Spleen (tissue), 7 donors: ENCODE measurements around the gene AKR1C1.
"Not testable (repeated sequence)": the region's sequence is repeated elsewhere in the genome, so short reads cannot be mapped to it uniquely, and the experiment has no call there.

Experiments used
- POLR2A ChIP-seq, 3 donors: fragments of 450-650 bp; IDR thresholded peaks; one replicate each; pipeline ENCODE4 v1.5.1; 2017; ENCODE audit warnings: antibody characterized with exemption in 3 of 3, mild to moderate bottlenecking in 1 of 3
- POLR2AphosphoS5 ChIP-seq, 3 donors: sonication (generic); formaldehyde crosslinking; IDR thresholded peaks; one replicate each; pipeline ENCODE4 v1.5.1; 2017; ENCODE audit warnings: antibody characterized with exemption in 3 of 3
- TF ChIP-seq, protein P1 (sequence below), 11 experiments: fragments of 200-600 bp in 7 of 11; fragments of 450-650 bp in 4 of 11; sonication (generic) in 4 of 11; IDR thresholded peaks in 8 of 11; conservative IDR thresholded peaks in 3 of 11; 1 replicate in 7 of 11; 2 replicates in 4 of 11; pipeline versions ENCODE4 v1.4.0 to v1.8.0; 2016 to 2021; ENCODE audit warnings: antibody characterized with exemption in 11 of 11, inconsistent platforms in 4 of 11, mild to moderate bottlenecking in 1 of 11
- donor health status: DM: no; HTN: no; CAD: no; lungs with moderate emphysema.
- donor health status: DM: no; HTN: no; CAD: no.
- donor health status: DM: no; HTN: no; CAD: no.

DNA sequence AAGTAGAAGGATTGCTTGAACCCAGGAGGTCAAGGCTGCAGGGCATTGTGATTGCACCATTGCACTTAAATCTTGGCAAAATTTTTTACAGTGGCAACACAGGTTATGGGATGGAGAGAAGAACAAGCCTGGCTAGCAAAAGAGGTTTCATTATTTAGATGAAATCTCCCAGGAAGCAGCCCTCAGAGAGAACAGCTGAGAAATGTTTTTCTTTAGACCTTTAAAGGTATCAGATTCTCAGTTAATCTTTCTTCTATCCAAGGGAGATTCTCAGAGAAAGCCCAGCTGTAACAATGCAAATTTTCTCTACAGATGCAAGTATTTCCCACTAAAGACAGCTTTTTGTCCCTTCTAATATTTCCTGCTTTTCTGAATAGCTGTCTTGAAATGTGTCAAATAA lies 19.8 kb upstream of the AKR1C1 start:
- not testable (repeated sequence) for TF ChIP-seq POLR2A, POLR2AphosphoS5 (IDR thresholded peaks at IDR 0.05)
- TF ChIP-seq, protein P1, sequence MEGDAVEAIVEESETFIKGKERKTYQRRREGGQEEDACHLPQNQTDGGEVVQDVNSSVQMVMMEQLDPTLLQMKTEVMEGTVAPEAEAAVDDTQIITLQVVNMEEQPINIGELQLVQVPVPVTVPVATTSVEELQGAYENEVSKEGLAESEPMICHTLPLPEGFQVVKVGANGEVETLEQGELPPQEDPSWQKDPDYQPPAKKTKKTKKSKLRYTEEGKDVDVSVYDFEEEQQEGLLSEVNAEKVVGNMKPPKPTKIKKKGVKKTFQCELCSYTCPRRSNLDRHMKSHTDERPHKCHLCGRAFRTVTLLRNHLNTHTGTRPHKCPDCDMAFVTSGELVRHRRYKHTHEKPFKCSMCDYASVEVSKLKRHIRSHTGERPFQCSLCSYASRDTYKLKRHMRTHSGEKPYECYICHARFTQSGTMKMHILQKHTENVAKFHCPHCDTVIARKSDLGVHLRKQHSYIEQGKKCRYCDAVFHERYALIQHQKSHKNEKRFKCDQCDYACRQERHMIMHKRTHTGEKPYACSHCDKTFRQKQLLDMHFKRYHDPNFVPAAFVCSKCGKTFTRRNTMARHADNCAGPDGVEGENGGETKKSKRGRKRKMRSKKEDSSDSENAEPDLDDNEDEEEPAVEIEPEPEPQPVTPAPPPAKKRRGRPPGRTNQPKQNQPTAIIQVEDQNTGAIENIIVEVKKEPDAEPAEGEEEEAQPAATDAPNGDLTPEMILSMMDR (IDR thresholded peaks at IDR 0.05 in 8 of 11, conservative IDR thresholded peaks at IDR 0.05 in 3 of 11), result not testable (repeated sequence)
